ENCODE results near the gene TUSC7. TPM values are rescaled to one million over a fixed set of nuclear protein-coding genes. Genes with fewer than 3 reads are reported as not detected.

Gene TUSC7
- total RNA-seq, 1 experiment from 2014 or later = not detected

GRCh38 chr3:116734243-116734642 lies 24.7 kb downstream of the TUSC7 start:
- H3K27me3 ChIP-seq (ENCODE audit: insufficient read depth, low read depth) = no peaks in the 10 kb centered on the region
- no peak overlapping the region for H3K4me2 ChIP-seq
- ChIA-PET POLR2A (ENCODE audit: unreplicated experiment) (no interaction called here), CTCF (no interaction called here)
- H3K27ac ChIP-seq = no peak overlapping the region
- no peaks in the 10 kb centered on the region for H3F3A ChIP-seq (ENCODE audit: insufficient read depth, low read depth)
- H3K4me1 ChIP-seq (replicated peaks; ENCODE audit: insufficient read depth) = no peaks in the 10 kb centered on the region
- H3K9me2 ChIP-seq (ENCODE audit: insufficient read depth) = no peaks in the 10 kb centered on the region
- H4K20me1 ChIP-seq (ENCODE audit: insufficient read depth) = no peaks in the 10 kb centered on the region
- H3K4me3 ChIP-seq = no peak overlapping the region
- no peaks in the 10 kb centered on the region for H3K79me2 ChIP-seq (ENCODE audit: low read depth)
- TF ChIP-seq EZH2 (IDR thresholded peaks at IDR 0.05; ENCODE audit: low read depth) = no peak
- no peak for TF ChIP-seq CTCF (conservative IDR thresholded peaks at IDR 0.05)
- H2AFZ ChIP-seq = no peak overlapping the region
- no peaks in the 10 kb centered on the region for H3K9me3 ChIP-seq (ENCODE audit: insufficient read depth, low read depth)
- DNase-seq = no peak
- no TSS peak for BruUV-seq (replicated peaks)
- intact Hi-C loops (cut with micrococcal nuclease; ENCODE audit: unreplicated experiment) = no loop called here
- H3K36me3 ChIP-seq (ENCODE audit: low read depth) = no peaks in the 10 kb centered on the region

GRCh38 chr3:116739678-116740077 lies 30.1 kb downstream of the TUSC7 start:
- no peaks in the 10 kb centered on the region for H3K36me3 ChIP-seq (ENCODE audit: low read depth)
- H3K27ac ChIP-seq = no peak overlapping the region
- H2AFZ ChIP-seq = no peak overlapping the region
- ChIA-PET CTCF (no interaction called here), POLR2A (ENCODE audit: unreplicated experiment) (no interaction called here)
- intact Hi-C loops (cut with micrococcal nuclease; ENCODE audit: unreplicated experiment) = no loop called here
- TF ChIP-seq EZH2 (IDR thresholded peaks at IDR 0.05; ENCODE audit: low read depth) (no peak), CTCF (conservative IDR thresholded peaks at IDR 0.05) (no peak)
- no peak for DNase-seq
- no peaks in the 10 kb centered on the region for H3F3A ChIP-seq (ENCODE audit: insufficient read depth, low read depth)
- no peaks in the 10 kb centered on the region for H3K79me2 ChIP-seq (ENCODE audit: low read depth)
- no TSS peak for BruUV-seq (replicated peaks)
- H3K4me2 ChIP-seq = no peak overlapping the region
- H3K9me2 ChIP-seq (ENCODE audit: insufficient read depth) = no peaks in the 10 kb centered on the region
- no peaks in the 10 kb centered on the region for H4K20me1 ChIP-seq (ENCODE audit: insufficient read depth)
- 0 out of 2 replicates have a peak, but pooled peaks cover 7% of the 10 kb centered on the region for H3K27me3 ChIP-seq (ENCODE audit: insufficient read depth, low read depth)
- no peak overlapping the region for H3K4me3 ChIP-seq
- H3K4me1 ChIP-seq (replicated peaks; ENCODE audit: insufficient read depth) = no peaks in the 10 kb centered on the region
- no peaks in the 10 kb centered on the region for H3K9me3 ChIP-seq (ENCODE audit: insufficient read depth, low read depth)

- CTCF ChIA-PET = no interaction called here
- H3K4me2 ChIP-seq = no peak overlapping the region
- intact Hi-C loops (cut with micrococcal nuclease; ENCODE audit: unreplicated experiment) = no loop called here
Measured at GRCh38 chr3:116740293-116740692, 30.7 kb downstream of the TUSC7 start.

More at GRCh38 chr3:116740293-116740692, 30.7 kb downstream of the TUSC7 start:
- Histone ChIP-seq H3K9me3 (ENCODE audit: insufficient read depth, low read depth) (no peaks in the 10 kb centered on the region), H3K4me1 (replicated peaks; ENCODE audit: insufficient read depth) (no peaks in the 10 kb centered on the region), H3K27me3 (ENCODE audit: insufficient read depth, low read depth) (0 out of 2 replicates have a peak, but pooled peaks cover 7% of the 10 kb centered on the region), H3K79me2 (ENCODE audit: low read depth) (no peaks in the 10 kb centered on the region), H3F3A (ENCODE audit: insufficient read depth, low read depth) (no peaks in the 10 kb centered on the region), H3K4me3 (no peak overlapping the region), H4K20me1 (ENCODE audit: insufficient read depth) (no peaks in the 10 kb centered on the region), H2AFZ (no peak overlapping the region), H3K36me3 (ENCODE audit: low read depth) (no peaks in the 10 kb centered on the region), H3K27ac (no peak overlapping the region), H3K9me2 (ENCODE audit: insufficient read depth) (no peaks in the 10 kb centered on the region)
- no TSS peak for BruUV-seq (replicated peaks)
- POLR2A ChIA-PET (ENCODE audit: unreplicated experiment) = no interaction called here
- DNase-seq = no peak
- no peak for TF ChIP-seq EZH2 (IDR thresholded peaks at IDR 0.05; ENCODE audit: low read depth)
- TF ChIP-seq CTCF (conservative IDR thresholded peaks at IDR 0.05) = no peak

Data from PC-9 (cell line).